Small intestine (tissue), 7 donors: ENCODE results near the gene NLGN4Y. TPM values are rescaled to one million over a fixed set of nuclear protein-coding genes. Genes with fewer than 3 reads are reported as not detected.
A peak's percentile ranks its signal among the peaks of the same experiment; 100 is the strongest.

Experiments used
- DNase-seq, 2 donors: peaks; one replicate each; pipeline versions ENCODE4 v3.0.0 to v3.0.0-alpha.2; 2013
- FAIRE-seq: peaks from 2 replicates; lab custom pipeline; 2012; peaks lifted over from hg19 to GRCh38; lab: Jason Lieb, UNC
- H3K27ac ChIP-seq, 3 donors: one replicate each; pipeline ENCODE4 v1.5.1; 2013; ENCODE audit warnings: low read length in 2 of 3, mild to moderate bottlenecking in 2 of 3, control low read depth in 1 of 3, inconsistent platforms in 1 of 3, low read depth in 1 of 3, moderate library complexity in 1 of 3
- H3K27me3 ChIP-seq, 3 donors: one replicate each; pipeline ENCODE4 v1.6.1; 2013; ENCODE audit warnings: low read length in 3 of 3, inconsistent platforms in 1 of 3; ENCODE audit not compliant: control insufficient read depth in 3 of 3, insufficient read depth in 3 of 3
- H3K36me3 ChIP-seq, 3 donors: one replicate each; pipeline ENCODE4 v1.6.1; 2013; ENCODE audit warnings: low read length in 3 of 3, inconsistent platforms in 1 of 3, low read depth in 1 of 3, mild to moderate bottlenecking in 1 of 3, moderate library complexity in 1 of 3; ENCODE audit not compliant: control insufficient read depth in 3 of 3, insufficient read depth in 2 of 3
- H3K4me1 ChIP-seq, 3 donors: one replicate each; pipeline ENCODE4 v1.6.1; 2013; ENCODE audit warnings: low read length in 2 of 3, inconsistent platforms in 1 of 3, low read depth in 1 of 3, mild to moderate bottlenecking in 1 of 3, moderate library complexity in 1 of 3; ENCODE audit not compliant: control insufficient read depth in 3 of 3, insufficient read depth in 2 of 3
- H3K4me3 ChIP-seq, 3 donors: one replicate each; pipeline ENCODE4 v1.5.1; 2013; ENCODE audit warnings: low read length in 3 of 3, control low read depth in 1 of 3, inconsistent platforms in 1 of 3, low read depth in 1 of 3, mild to moderate bottlenecking in 1 of 3, moderate library complexity in 1 of 3
- H3K9me3 ChIP-seq, 2 donors: one replicate each; pipeline ENCODE4 v1.6.1; 2013; ENCODE audit warnings: low read depth in 1 of 2, low read length in 1 of 2; ENCODE audit not compliant: control insufficient read depth in 2 of 2, insufficient read depth in 1 of 2
- WGBS, 3 donors: extraction: QIAGEN DNeasy Blood & Tissue Kit; methylation state at CpG; one replicate each; pipeline ENCODE4 v1.1.7; 2013; 5-methylcytosine and 5-hydroxymethylcytosine counted together
- polyA plus RNA-seq, 4 donors: library from polyadenylated mRNA; stranded (reverse) in 3 of 4; unstranded in 1 of 4; fragments of 200-250 nt in 3 of 4; fragments of 120-200 nt in 1 of 4; gene quantifications; one replicate each; pipeline versions ENCODE4 v1.2.1 to v1.2.3, GENCODE V29; 2013
- donor health status: healthy with polysubstance abuse.
- donor health status: control.
- donor health status: control.
- donor health status: Bipolar disorder and iron deficiency.
- donor health status: healthy.

NLGN4Y gene
- polyA plus RNA-seq, 4 donors: 2.0 to 6.7 TPM; not detected in 2

DNA sequence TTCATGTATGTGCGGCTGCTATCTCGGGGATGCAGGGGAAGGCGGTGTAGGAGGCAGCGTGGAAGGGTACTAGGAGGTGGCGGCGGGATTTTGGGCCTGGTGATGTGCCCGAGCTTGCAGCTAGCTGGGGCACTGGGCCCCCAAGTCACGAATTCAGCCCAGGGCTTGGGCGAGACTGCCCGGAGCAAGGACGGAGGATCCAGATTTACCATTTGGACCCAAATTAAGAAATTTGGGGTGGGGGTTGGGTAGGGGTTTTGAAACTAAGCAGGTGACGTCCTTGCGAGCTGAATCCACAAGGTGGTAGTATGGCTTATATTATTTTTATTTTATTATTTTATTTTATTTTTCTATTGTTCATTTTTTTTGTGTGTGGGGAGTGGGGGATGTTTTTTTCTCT, 986 bp downstream of the NLGN4Y start:
- no peaks in the 10 kb centered on the region for H3K36me3 ChIP-seq
- H3K4me3 ChIP-seq: peak overlapping the region in 2 of 3 donors; percentile 7 to 57
- DNase-seq: no peak
- peaks cover 0 to 16% (median 0%) of the 10 kb centered on the region in 3 donors for H3K27me3 ChIP-seq
- no peak for FAIRE-seq
- no peaks in the 10 kb centered on the region for H3K9me3 ChIP-seq
- WGBS, 3 donors: 0 to 4% methylated on average over 12 to 13 of the region's 13 CpGs; no CpG with 5 or more reads in 1 of the 3 donors
- H3K4me1 ChIP-seq: no peaks in the 10 kb centered on the region
- H3K27ac ChIP-seq: peak overlapping the region in 1 of 3 donors; percentile 33

- WGBS, 3 donors: 79 to 86% methylated on average over 7 of the region's 7 CpGs; no CpG with 5 or more reads in 1 of the 3 donors
- DNase-seq (no peak), FAIRE-seq (no peak)
- Histone ChIP-seq H3K36me3 (no peaks in the 10 kb centered on the region), H3K9me3 (no peaks in the 10 kb centered on the region), H3K27me3 (peaks cover 0 to 10% (median 0%) of the 10 kb centered on the region in 3 donors), H3K27ac (no peak overlapping the region), H3K4me1 (no peaks in the 10 kb centered on the region), H3K4me3 (no peak overlapping the region)
These were observed 4.0 kb downstream of the NLGN4Y start for GRCh38 chrY:14528361-14528760.

- DNase-seq: no peak
- H3K9me3 ChIP-seq: no peaks in the 10 kb centered on the region
- H3K36me3 ChIP-seq: no peaks in the 10 kb centered on the region
- no peak overlapping the region for H3K4me3 ChIP-seq
- H3K4me1 ChIP-seq: no peaks in the 10 kb centered on the region
- no peak for FAIRE-seq
- no peaks in the 10 kb centered on the region for H3K27me3 ChIP-seq
- H3K27ac ChIP-seq: no peak overlapping the region
These were observed 12.4 kb downstream of the NLGN4Y start for GRCh38 chrY:14536703-14537102.

DNA sequence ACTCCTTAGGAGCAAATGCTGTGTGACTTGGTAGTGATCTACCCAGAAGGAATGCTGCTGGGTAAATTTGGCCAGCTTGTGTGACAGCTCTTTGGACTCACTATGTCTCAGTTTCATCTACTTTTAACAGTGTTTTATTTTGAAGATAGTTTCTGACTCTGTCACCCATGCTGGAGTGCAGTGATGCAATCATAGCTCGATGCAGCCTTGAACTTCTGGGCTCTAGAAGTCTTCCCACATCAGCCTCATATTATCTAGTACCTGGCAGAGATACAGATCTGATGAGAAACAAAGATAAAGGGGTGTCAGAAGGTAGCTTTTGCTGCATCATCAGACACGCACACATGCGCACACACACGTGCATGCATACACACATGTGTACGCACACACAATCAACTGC, 19.2 kb downstream of the NLGN4Y start:
- 95 to 97% methylated on average over 5 of the region's 5 CpGs; no CpG with 5 or more reads in 1 of the 3 donors for WGBS, 3 donors
- Histone ChIP-seq H3K4me3 (no peak overlapping the region), H3K36me3 (no peaks in the 10 kb centered on the region), H3K27me3 (no peaks in the 10 kb centered on the region), H3K4me1 (no peaks in the 10 kb centered on the region), H3K27ac (no peak overlapping the region), H3K9me3 (peaks cover 0 to 6% of the 10 kb centered on the region in 2 donors)
- FAIRE-seq: no peak
- DNase-seq: no peak

- Histone ChIP-seq H3K9me3 (no peaks in the 10 kb centered on the region), H3K4me1 (no peaks in the 10 kb centered on the region), H3K36me3 (no peaks in the 10 kb centered on the region), H3K27ac (no peak overlapping the region), H3K4me3 (no peak overlapping the region), H3K27me3 (no peaks in the 10 kb centered on the region)
- DNase-seq (no peak), FAIRE-seq (no peak)
- WGBS, 3 donors: 78 to 88% methylated on average over 3 of the region's 3 CpGs; no CpG with 5 or more reads in 1 of the 3 donors
These were observed 57.0 kb downstream of the NLGN4Y start for GRCh38 chrY:14581294-14581693.

GRCh38 chrY:14586725-14587124, 62.4 kb downstream of the NLGN4Y start:
- FAIRE-seq: no peak

DNA sequence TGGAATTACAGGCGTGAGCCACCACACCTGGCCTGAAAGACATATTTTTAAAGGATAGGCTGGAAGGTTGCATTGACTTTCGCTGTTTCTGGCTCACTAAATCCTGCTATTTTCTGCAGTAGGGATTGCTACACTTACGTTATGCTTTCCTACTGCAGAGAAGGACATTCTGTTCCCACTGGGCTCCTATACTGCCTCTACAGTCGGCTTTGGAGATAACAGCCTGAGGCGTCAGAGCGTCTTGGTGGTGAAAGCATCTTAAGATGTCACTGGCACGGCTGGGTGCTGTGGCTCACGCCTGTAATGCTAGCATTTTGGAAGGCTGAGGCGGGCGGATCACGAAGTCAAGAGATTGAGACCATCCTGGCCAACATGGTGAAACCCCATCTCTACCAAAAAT, 77.0 kb downstream of the NLGN4Y start:
- Histone ChIP-seq H3K27ac (no peak overlapping the region), H3K9me3 (no peaks in the 10 kb centered on the region), H3K36me3 (no peaks in the 10 kb centered on the region), H3K4me3 (no peak overlapping the region), H3K4me1 (no peaks in the 10 kb centered on the region), H3K27me3 (no peaks in the 10 kb centered on the region)
- FAIRE-seq (no peak), DNase-seq (no peak)
- 92 to 97% methylated on average over 7 to 11 of the region's 11 CpGs; no CpG with 5 or more reads in 1 of the 3 donors for WGBS, 3 donors

More at GRCh38 chrY:14586725-14587124, 62.4 kb downstream of the NLGN4Y start:
- 66 to 78% methylated on average over 4 of the region's 4 CpGs; no CpG with 5 or more reads in 1 of the 3 donors for WGBS, 3 donors
- no peaks in the 10 kb centered on the region for H3K4me1 ChIP-seq
- H3K27me3 ChIP-seq: no peaks in the 10 kb centered on the region
- no peak for DNase-seq
- H3K27ac ChIP-seq: no peak overlapping the region
- H3K4me3 ChIP-seq: no peak overlapping the region
- H3K36me3 ChIP-seq: no peaks in the 10 kb centered on the region
- no peaks in the 10 kb centered on the region for H3K9me3 ChIP-seq

- no peak for FAIRE-seq
- no peaks in the 10 kb centered on the region for H3K36me3 ChIP-seq
These were observed 93.3 kb downstream of the NLGN4Y start for GRCh38 chrY:14617625-14618024.

DNA sequence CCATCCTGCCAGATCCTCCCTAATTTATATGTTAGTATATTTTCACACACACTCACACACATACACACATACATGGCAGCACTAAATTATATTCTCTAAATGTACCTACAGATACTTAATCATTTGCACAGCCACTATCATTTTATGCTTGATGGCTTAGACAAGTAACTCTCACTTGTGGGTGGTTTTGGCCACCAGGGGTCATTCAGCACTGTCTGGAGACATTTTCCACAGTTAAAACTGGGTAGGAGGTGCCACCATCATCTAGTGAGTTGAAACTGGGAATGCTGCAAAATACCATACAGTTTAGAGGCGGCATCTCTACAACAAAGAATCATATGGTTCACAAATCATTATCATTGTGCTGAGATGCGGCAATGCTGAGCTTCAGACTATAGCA, 94.2 kb downstream of the NLGN4Y start:
- H3K4me1 ChIP-seq: no peaks in the 10 kb centered on the region
- no peaks in the 10 kb centered on the region for H3K9me3 ChIP-seq
- DNase-seq (no peak), FAIRE-seq (no peak)
- H3K27me3 ChIP-seq: no peaks in the 10 kb centered on the region
- H3K36me3 ChIP-seq: no peaks in the 10 kb centered on the region
- 89 to 100% methylated on average over 2 of the region's 2 CpGs; no CpG with 5 or more reads in 1 of the 3 donors for WGBS, 3 donors
- H3K4me3 ChIP-seq: no peak overlapping the region
- no peak overlapping the region for H3K27ac ChIP-seq

More at GRCh38 chrY:14617625-14618024, 93.3 kb downstream of the NLGN4Y start:
- no peaks in the 10 kb centered on the region for H3K9me3 ChIP-seq
- no peaks in the 10 kb centered on the region for H3K27me3 ChIP-seq
- no peak overlapping the region for H3K27ac ChIP-seq
- H3K4me1 ChIP-seq: no peaks in the 10 kb centered on the region
- WGBS, 3 donors: 93 to 96% methylated on average over 1 of the region's 1 CpG; no CpG with 5 or more reads in 1 of the 3 donors
- no peak overlapping the region for H3K4me3 ChIP-seq
- DNase-seq: no peak
